ENCODE measurements around the gene THSD7A. TPM values are rescaled to one million over a fixed set of nuclear protein-coding genes. Genes with fewer than 3 reads are reported as not detected.

Gene THSD7A
- total RNA-seq, 1 donor, result 0.43 TPM

GRCh38 chr7:11434366-11434765 is 397.6 kb downstream of the THSD7A start:
- peak; percentile 12 for DNase-seq (ENCODE audit: low read depth)
- no peak overlapping the region for H3K4me3 ChIP-seq (ENCODE audit: low read depth, low read length)
- TF ChIP-seq CTCF (IDR thresholded peaks at IDR 0.05; ENCODE audit: insufficient read depth, low read depth, low read length), result no peak

- TF ChIP-seq CTCF (IDR thresholded peaks at IDR 0.05; ENCODE audit: insufficient read depth, low read depth, low read length), result no peak
- H3K4me3 ChIP-seq (ENCODE audit: low read depth, low read length), result no peak overlapping the region
- no peak for DNase-seq (ENCODE audit: low read depth)
These were observed 401.2 kb downstream of the THSD7A start for GRCh38 chr7:11430841-11431240.

- no peak for TF ChIP-seq CTCF (IDR thresholded peaks at IDR 0.05; ENCODE audit: insufficient read depth, low read depth, low read length)
- DNase-seq (ENCODE audit: low read depth), result no peak
- no peak overlapping the region for H3K4me3 ChIP-seq (ENCODE audit: low read depth, low read length)
These were observed 401.9 kb downstream of the THSD7A start for GRCh38 chr7:11430112-11430511.

- DNase-seq (ENCODE audit: low read depth), result no peak
- no peak overlapping the region for H3K4me3 ChIP-seq (ENCODE audit: low read depth, low read length)
- no peak for TF ChIP-seq CTCF (IDR thresholded peaks at IDR 0.05; ENCODE audit: insufficient read depth, low read depth, low read length)
These were observed 403.0 kb downstream of the THSD7A start for GRCh38 chr7:11428877-11429581.

- DNase-seq (ENCODE audit: low read depth), result peak; percentile 82
- peak; percentile 80 for TF ChIP-seq CTCF (IDR thresholded peaks at IDR 0.05; ENCODE audit: insufficient read depth, low read depth, low read length)
- no peak overlapping the region for H3K4me3 ChIP-seq (ENCODE audit: low read depth, low read length)
These were observed 404.2 kb downstream of the THSD7A start for GRCh38 chr7:11427686-11428273.

GRCh38 chr7:11424006-11424405 is 408.0 kb downstream of the THSD7A start:
- no peak for DNase-seq (ENCODE audit: low read depth)
- no peak overlapping the region for H3K4me3 ChIP-seq (ENCODE audit: low read depth, low read length)
- no peak for TF ChIP-seq CTCF (IDR thresholded peaks at IDR 0.05; ENCODE audit: insufficient read depth, low read depth, low read length)

All from fibroblast of villous mesenchyme (primary cell).